ENCODE data around the gene TNRC6B.

Gene TNRC6B

DNA sequence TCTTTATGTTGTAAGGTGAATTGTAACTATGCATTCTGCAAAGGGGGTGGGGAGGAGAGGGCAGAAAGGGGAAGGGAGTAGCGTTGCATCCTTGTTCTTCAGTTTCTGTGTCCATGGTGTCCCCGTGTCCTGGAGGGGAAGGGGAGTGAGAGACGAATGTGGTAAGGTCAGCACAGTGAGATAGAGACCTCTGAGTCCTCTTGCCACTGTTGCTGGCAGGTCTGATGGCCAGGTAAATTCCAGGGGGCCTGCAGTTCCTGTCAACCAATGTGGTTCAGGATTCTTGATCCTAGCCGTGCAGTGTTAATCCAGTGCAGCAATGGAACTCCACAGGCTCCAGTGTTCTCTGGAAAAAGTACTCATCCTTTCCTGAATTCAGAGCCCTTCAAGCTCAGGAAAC lies 154.0 kb downstream of the TNRC6B start:
- WGBS, 2 experiments: 61 to 65% methylated on average over 4 of the region's 4 CpGs
- H3K9me3 ChIP-seq (ENCODE audit: control insufficient read depth, low read length): no peaks in the 10 kb centered on the region
- H3K4me3 ChIP-seq (ENCODE audit: insufficient read depth, low read depth, low read length): no peak overlapping the region
- H3K27ac ChIP-seq (ENCODE audit: insufficient read depth, low read depth, low read length, poor library complexity, severe bottlenecking): no peak overlapping the region
- H3K36me3 ChIP-seq (ENCODE audit: control insufficient read depth, insufficient read depth, low read length): no peaks in the 10 kb centered on the region
- no peaks in the 10 kb centered on the region for H3K27me3 ChIP-seq (ENCODE audit: control insufficient read depth, insufficient read depth, low read length, poor library complexity, severe bottlenecking)
- H3K4me1 ChIP-seq (ENCODE audit: control insufficient read depth, insufficient read depth, low read length): peaks cover 22% of the 10 kb centered on the region

DNA sequence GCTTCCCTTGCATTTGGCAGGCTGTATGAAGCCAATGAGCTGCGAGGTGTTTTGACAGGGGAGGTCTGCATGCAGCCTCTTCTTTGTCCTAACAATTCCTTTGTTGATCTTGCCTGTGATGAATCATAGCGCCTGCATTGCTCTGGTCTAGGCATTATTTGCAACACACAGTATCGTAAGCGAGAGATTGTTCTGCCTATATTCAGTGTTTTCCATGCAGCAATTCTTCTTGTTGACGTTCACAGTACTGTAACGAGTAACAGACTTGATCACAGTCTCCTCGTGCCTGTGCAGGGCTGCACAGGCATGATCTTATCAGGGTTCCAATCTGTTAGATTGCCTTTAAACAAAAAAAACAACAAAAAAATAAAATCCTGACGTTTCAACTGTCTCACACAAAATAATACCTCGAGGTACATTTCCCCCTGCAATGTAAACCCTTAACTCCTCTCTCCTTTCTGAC lies 154.6 kb downstream of the TNRC6B start:
- Histone ChIP-seq H3K9me3 (ENCODE audit: control insufficient read depth, low read length) (no peaks in the 10 kb centered on the region), H3K4me1 (ENCODE audit: control insufficient read depth, insufficient read depth, low read length) (peaks cover 16% of the 10 kb centered on the region), H3K27me3 (ENCODE audit: control insufficient read depth, insufficient read depth, low read length, poor library complexity, severe bottlenecking) (no peaks in the 10 kb centered on the region), H3K27ac (ENCODE audit: insufficient read depth, low read depth, low read length, poor library complexity, severe bottlenecking) (peak overlapping the region; percentile 26), H3K4me3 (ENCODE audit: insufficient read depth, low read depth, low read length) (no peak overlapping the region), H3K36me3 (ENCODE audit: control insufficient read depth, insufficient read depth, low read length) (no peaks in the 10 kb centered on the region)
- 81 to 83% methylated on average over 9 of the region's 9 CpGs for WGBS, 2 experiments

DNA sequence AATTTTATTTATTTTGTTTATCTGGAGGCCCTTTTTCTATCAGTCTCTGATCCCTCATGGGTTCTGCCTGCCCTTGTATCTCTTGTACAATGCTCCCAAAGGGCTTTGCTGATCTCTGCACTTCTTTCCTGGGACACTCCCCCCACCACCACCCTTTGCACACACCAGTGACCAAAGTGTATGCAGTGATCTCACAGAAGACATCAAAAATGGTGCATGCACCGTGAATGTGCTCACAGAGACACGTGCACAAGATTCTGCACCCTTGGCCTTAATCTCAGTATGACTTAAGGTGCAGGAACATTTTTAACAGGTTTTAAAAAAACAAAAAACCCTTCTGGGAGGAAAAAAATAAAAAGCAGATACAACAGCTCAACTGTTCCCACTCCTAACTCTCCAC lies 156.3 kb downstream of the TNRC6B start:
- WGBS, 2 experiments: 85 to 100% methylated on average over 2 of the region's 2 CpGs
- Histone ChIP-seq H3K4me3 (ENCODE audit: insufficient read depth, low read depth, low read length) (no peak overlapping the region), H3K36me3 (ENCODE audit: control insufficient read depth, insufficient read depth, low read length) (no peaks in the 10 kb centered on the region), H3K27ac (ENCODE audit: insufficient read depth, low read depth, low read length, poor library complexity, severe bottlenecking) (no peak overlapping the region), H3K4me1 (ENCODE audit: control insufficient read depth, insufficient read depth, low read length) (peaks cover 16% of the 10 kb centered on the region), H3K9me3 (ENCODE audit: control insufficient read depth, low read length) (no peaks in the 10 kb centered on the region), H3K27me3 (ENCODE audit: control insufficient read depth, insufficient read depth, low read length, poor library complexity, severe bottlenecking) (no peaks in the 10 kb centered on the region)

DNA sequence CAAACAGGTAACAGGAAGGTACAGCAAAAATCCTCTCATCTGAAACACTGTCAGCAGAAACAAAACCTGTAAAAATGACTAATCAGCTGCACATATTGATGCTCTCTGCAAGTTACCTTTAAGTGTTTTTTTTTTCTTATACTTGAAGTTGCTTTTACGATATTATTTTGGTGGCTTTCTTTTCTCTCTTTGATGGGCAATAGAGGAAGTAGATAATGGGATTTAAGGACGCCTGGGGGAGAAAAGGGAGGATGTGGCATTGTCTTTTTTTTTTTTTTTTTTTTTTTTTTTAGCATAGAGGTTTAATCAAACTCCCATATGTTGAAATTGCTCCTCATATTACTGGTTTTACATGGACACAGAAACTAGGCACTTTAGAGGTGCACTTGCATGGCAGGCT lies 157.2 kb downstream of the TNRC6B start:
- WGBS, 2 experiments: 92 to 100% methylated on average over 1 of the region's 2 CpGs
- Histone ChIP-seq H3K27me3 (ENCODE audit: control insufficient read depth, insufficient read depth, low read length, poor library complexity, severe bottlenecking) (no peaks in the 10 kb centered on the region), H3K4me1 (ENCODE audit: control insufficient read depth, insufficient read depth, low read length) (peaks cover 16% of the 10 kb centered on the region), H3K9me3 (ENCODE audit: control insufficient read depth, low read length) (no peaks in the 10 kb centered on the region), H3K27ac (ENCODE audit: insufficient read depth, low read depth, low read length, poor library complexity, severe bottlenecking) (no peak overlapping the region), H3K4me3 (ENCODE audit: insufficient read depth, low read depth, low read length) (no peak overlapping the region), H3K36me3 (ENCODE audit: control insufficient read depth, insufficient read depth, low read length) (no peaks in the 10 kb centered on the region)

DNA sequence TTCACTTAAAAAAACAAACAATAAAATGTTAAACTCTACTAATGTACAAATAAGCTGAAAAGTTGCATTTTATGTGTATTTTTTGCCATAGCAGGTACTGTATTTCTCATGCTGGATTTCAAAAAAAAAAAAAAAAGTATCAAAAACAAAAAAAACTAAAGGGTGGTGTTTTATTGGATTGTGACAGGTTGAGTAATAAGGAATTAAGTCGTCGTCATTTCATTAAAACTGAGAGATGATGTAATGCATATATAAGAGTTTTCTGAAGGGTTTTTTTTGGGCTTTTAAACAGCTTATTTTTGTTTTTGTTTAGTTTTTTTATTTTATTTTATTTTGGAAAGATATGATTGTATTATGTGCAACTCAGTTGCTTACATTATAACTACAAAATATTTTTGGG lies 157.6 kb downstream of the TNRC6B start:
- no peaks in the 10 kb centered on the region for H3K27me3 ChIP-seq (ENCODE audit: control insufficient read depth, insufficient read depth, low read length, poor library complexity, severe bottlenecking)
- no peaks in the 10 kb centered on the region for H3K9me3 ChIP-seq (ENCODE audit: control insufficient read depth, low read length)
- 95 to 96% methylated on average over 2 of the region's 2 CpGs for WGBS, 2 experiments
- no peaks in the 10 kb centered on the region for H3K36me3 ChIP-seq (ENCODE audit: control insufficient read depth, insufficient read depth, low read length)
- no peak overlapping the region for H3K4me3 ChIP-seq (ENCODE audit: insufficient read depth, low read depth, low read length)
- H3K27ac ChIP-seq (ENCODE audit: insufficient read depth, low read depth, low read length, poor library complexity, severe bottlenecking): no peak overlapping the region
- peaks cover 16% of the 10 kb centered on the region for H3K4me1 ChIP-seq (ENCODE audit: control insufficient read depth, insufficient read depth, low read length)

DNA sequence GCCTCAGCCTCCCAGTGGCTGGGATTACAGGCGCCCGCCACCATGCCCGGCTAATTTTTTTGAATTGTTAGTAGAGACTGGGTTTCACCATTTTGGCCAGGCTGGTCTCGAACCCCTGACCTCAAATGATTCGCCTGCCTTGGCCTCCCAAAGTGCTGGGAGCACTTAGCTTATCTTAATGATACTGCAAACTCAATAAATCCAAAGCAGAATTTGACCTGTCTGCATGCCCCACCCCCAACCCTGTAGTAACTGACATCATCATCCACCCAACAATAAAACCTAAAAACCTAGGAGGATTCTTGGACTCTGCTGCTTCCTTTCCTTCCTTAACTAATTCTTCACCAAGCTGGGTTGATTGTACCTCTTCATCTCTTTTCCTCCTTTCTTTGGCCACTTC lies 162.3 kb downstream of the TNRC6B start:
- H3K27ac ChIP-seq (ENCODE audit: insufficient read depth, low read depth, low read length, poor library complexity, severe bottlenecking): no peak overlapping the region
- H3K9me3 ChIP-seq (ENCODE audit: control insufficient read depth, low read length): no peaks in the 10 kb centered on the region
- WGBS, 2 experiments: 92% methylated on average over 5 of the region's 5 CpGs
- H3K36me3 ChIP-seq (ENCODE audit: control insufficient read depth, insufficient read depth, low read length): no peaks in the 10 kb centered on the region
- no peaks in the 10 kb centered on the region for H3K4me1 ChIP-seq (ENCODE audit: control insufficient read depth, insufficient read depth, low read length)
- no peaks in the 10 kb centered on the region for H3K27me3 ChIP-seq (ENCODE audit: control insufficient read depth, insufficient read depth, low read length, poor library complexity, severe bottlenecking)
- no peak overlapping the region for H3K4me3 ChIP-seq (ENCODE audit: insufficient read depth, low read depth, low read length)

DNA sequence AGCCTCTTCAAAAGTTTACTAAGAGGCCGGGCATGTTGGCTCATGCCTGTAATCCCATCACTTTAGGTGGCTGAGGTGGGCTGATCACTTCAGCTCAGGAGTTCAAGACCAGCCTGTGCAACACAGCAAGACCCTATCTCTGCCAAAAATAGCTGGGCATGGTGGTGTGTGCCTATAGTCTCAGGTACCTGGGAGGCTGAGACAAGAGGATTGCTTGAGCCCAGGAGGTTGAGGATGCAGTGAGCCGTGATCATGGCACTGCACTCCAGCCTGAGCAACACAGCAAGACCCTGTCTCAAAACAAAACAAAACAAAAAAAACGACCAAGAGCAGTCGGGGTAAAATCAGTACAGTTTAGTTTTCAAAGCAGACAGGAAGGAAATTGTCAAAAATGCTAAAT lies 163.9 kb downstream of the TNRC6B start:
- Histone ChIP-seq H3K36me3 (ENCODE audit: control insufficient read depth, insufficient read depth, low read length) (no peaks in the 10 kb centered on the region), H3K27ac (ENCODE audit: insufficient read depth, low read depth, low read length, poor library complexity, severe bottlenecking) (no peak overlapping the region), H3K9me3 (ENCODE audit: control insufficient read depth, low read length) (no peaks in the 10 kb centered on the region), H3K4me1 (ENCODE audit: control insufficient read depth, insufficient read depth, low read length) (no peaks in the 10 kb centered on the region), H3K4me3 (ENCODE audit: insufficient read depth, low read depth, low read length) (no peak overlapping the region), H3K27me3 (ENCODE audit: control insufficient read depth, insufficient read depth, low read length, poor library complexity, severe bottlenecking) (no peaks in the 10 kb centered on the region)
- 86 to 88% methylated on average over 4 of the region's 4 CpGs for WGBS, 2 experiments

DNA sequence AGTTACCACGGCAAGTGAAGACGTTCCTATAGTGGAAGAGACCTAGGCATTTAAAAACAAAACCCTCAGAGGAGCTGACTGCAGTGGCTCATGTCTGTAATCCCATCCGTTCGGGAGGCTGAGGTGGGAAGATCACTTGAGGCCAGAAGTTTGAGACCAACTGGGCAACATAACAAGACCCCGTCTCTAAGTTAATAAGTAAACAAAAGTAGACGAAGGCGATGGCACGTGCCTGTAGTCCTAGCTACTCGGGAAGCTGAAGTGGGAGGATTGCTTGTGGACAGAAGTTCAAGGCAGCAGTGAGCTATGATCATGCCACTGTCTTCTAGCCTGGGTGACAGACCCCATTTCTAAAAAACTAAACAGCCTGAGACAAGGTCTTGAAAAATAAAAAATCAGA lies 164.8 kb downstream of the TNRC6B start:
- H3K36me3 ChIP-seq (ENCODE audit: control insufficient read depth, insufficient read depth, low read length): no peaks in the 10 kb centered on the region
- WGBS, 2 experiments: 83 to 89% methylated on average over 9 of the region's 9 CpGs
- no peak overlapping the region for H3K4me3 ChIP-seq (ENCODE audit: insufficient read depth, low read depth, low read length)
- no peak overlapping the region for H3K27ac ChIP-seq (ENCODE audit: insufficient read depth, low read depth, low read length, poor library complexity, severe bottlenecking)
- H3K9me3 ChIP-seq (ENCODE audit: control insufficient read depth, low read length): no peaks in the 10 kb centered on the region
- no peaks in the 10 kb centered on the region for H3K4me1 ChIP-seq (ENCODE audit: control insufficient read depth, insufficient read depth, low read length)
- no peaks in the 10 kb centered on the region for H3K27me3 ChIP-seq (ENCODE audit: control insufficient read depth, insufficient read depth, low read length, poor library complexity, severe bottlenecking)

DNA sequence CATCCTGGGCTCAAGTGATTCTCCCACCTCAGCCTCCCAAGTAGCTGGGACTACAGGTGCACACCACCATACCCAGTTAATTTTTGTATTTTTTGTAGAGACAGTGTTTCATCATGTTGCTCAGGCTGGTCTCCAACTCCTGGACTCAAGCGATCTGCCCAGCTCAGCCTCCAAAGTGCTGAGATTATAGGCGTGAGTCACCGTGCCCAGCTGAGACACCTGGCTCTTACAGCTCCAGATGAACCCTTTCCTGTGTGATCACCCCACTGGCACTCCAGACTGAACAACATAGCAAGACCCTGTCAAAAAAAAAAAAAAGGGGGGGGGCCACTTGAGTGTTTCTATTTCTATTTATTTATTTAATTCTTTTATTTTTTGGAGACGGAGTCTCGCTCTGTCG lies 167.5 kb downstream of the TNRC6B start:
- WGBS, 2 experiments: 94% methylated on average over 6 of the region's 6 CpGs
- Histone ChIP-seq H3K9me3 (ENCODE audit: control insufficient read depth, low read length) (no peaks in the 10 kb centered on the region), H3K27ac (ENCODE audit: insufficient read depth, low read depth, low read length, poor library complexity, severe bottlenecking) (no peak overlapping the region), H3K27me3 (ENCODE audit: control insufficient read depth, insufficient read depth, low read length, poor library complexity, severe bottlenecking) (no peaks in the 10 kb centered on the region), H3K4me1 (ENCODE audit: control insufficient read depth, insufficient read depth, low read length) (no peaks in the 10 kb centered on the region), H3K4me3 (ENCODE audit: insufficient read depth, low read depth, low read length) (peak overlapping the region; percentile 98), H3K36me3 (ENCODE audit: control insufficient read depth, insufficient read depth, low read length) (peaks cover 7% of the 10 kb centered on the region)

DNA sequence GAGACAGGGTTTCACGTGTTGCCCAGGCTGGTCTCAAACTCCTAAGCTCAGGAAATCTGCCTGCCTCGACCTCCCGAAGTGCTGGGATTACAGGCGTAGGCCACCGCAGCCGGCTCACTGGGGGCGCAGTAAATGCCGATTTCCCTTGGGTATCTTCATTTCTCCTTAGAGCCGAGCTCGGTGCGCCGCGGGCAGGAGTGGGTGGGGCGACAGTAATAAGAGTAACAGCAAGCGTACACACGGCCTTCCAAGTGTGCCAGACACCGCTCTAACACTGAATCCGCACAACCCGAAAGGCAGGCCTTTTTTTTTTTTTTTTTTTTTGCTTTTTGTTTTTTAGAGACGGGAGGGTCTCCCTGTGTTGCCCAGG lies 168.1 kb downstream of the TNRC6B start:
- Histone ChIP-seq H3K36me3 (ENCODE audit: control insufficient read depth, insufficient read depth, low read length) (peaks cover 12% of the 10 kb centered on the region), H3K27ac (ENCODE audit: insufficient read depth, low read depth, low read length, poor library complexity, severe bottlenecking) (peak overlapping the region; percentile 87), H3K4me3 (ENCODE audit: insufficient read depth, low read depth, low read length) (peak overlapping the region; percentile 98), H3K9me3 (ENCODE audit: control insufficient read depth, low read length) (no peaks in the 10 kb centered on the region), H3K4me1 (ENCODE audit: control insufficient read depth, insufficient read depth, low read length) (no peaks in the 10 kb centered on the region), H3K27me3 (ENCODE audit: control insufficient read depth, insufficient read depth, low read length, poor library complexity, severe bottlenecking) (no peaks in the 10 kb centered on the region)
- 2 to 4% methylated on average over 20 of the region's 20 CpGs for WGBS, 2 experiments
